ENCODE data around the gene CIRBP.
"Not testable (repeated sequence)": the region's sequence is repeated elsewhere in the genome, so short reads cannot be mapped to it uniquely, and the experiment has no call there.

CIRBP gene

DNA sequence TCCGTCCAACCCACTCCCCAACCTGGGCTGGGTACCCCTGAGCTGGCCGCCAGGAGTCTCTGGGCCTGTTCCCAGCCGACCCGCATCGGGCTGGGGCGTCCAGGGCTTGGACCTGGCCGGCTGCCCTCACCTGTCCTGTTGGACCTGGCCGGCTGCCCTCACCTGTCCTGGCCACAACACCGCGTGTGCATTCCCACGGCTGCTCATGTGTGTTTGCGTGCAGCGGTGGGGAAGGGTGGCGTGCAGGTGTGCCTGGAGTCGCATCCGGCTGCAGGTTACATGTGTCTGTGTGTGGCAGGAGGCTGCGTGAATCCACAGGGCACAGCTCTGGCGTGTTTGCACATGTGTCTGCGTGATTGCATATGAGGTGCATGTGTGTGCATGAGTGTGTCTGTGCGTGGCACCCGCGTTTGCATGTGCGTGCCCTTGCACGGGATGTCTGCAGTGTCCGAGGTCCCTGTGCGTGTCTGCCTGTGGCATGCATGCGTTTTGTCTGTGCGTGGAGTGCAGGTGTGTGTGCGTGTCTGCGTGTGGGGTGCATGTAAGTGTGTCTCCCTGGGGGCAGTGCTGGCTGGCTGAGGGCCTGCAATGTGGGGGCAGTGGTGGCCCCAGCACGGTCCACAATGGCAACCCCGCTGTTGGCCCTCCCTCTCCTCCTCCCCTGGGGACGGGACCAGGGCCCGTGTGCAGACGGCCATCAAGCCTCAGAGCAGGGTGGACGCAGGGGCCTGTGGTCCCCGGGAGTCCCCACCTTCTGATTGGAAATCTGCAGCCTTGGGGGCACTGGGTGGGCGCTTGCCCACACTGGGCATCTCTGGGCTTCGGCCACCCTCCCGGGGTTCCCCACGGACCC, 19.9 kb downstream of the CIRBP start:
- no peak for DNase-seq

DNA sequence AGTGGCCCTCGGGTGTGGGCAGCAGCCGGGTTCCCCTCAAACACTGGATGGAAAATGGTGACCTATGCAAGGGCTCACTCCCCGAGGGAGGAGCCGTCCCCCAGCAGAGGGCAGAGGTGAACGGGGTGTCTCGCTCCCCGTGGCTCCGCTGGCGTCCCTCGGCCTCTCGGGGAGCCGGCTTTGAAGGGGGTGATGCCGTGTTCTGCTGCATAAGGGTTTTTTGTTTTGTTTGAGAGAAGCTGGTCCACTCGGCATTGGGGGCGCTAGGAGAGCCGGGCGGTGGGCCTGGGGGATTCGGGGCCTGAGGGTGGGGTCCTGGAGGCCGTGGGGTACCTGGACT, 20.5 kb downstream of the CIRBP start:
- DNase-seq: no peak

DNA sequence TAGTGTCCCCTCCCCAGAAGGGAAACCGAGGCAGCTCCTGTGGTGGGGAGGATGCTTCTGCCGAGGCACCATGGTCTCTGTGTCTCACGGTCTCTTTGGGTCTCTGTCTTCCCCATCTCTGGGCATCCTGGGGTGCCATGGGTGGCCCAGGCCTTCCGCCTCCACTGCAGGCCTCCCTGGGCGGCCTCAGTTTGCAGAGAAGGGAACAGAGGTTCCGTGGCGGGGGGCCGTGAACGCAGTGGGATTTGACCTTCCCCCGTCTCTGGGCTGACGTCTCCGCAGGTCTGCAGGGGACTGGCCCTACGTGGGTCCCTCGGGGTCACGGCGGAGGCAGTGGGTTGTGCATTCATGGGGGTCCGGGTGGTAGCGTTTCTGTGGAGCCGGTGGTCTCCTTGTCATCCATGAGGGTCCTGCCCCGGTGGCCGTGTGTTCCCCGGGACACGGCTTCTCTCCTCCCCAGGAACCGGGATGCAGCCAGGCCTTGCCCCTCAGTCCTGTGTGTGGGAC, 21.1 kb downstream of the CIRBP start:
- no peak for DNase-seq

DNA sequence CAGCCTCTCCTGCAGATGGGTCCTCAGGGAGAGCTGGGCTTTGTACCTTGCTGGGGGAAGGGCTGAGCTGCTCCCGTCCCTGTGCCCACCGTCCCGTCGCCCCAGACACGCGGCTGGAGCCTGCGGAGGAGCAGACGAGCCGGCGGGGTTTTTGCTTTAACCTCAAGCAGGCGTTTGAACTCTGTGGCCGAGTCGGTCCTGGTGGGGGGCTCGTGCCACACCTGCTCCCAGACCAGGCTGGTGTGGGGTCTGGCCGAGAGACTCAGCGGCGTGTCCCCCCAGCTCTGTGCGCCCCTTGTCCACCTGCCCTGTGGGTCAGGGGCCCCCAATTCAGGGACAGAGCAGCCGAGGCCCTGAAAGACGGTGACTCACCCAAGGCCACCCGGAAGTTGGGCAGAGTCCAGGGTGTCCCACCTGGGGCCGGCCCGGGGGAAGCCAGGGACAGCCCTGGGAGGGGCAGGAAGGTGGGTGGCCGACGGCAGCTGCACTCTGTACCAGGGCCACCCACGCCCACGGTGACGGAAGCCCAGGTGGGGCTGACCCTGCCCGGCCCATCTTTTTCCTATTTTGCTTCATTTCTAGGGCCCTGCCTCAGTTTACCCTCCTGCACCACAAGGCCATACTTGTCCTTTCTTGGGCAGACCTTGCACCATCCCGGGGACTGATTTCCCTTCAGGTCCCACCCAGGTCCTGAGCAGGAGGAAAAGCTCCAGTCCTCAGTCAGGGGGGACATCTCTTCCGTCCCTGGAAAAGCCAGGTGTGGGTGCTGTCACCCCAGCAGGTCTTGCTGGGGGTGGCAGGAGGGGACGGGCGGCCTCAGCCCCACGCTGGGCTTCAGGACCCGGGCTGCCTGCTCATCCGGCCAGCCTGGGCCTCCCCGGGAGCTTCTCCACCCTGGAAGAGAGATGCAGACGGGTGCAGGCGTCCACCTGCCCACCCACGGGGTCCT, 21.8 kb downstream of the CIRBP start:
- no peak for DNase-seq

DNA sequence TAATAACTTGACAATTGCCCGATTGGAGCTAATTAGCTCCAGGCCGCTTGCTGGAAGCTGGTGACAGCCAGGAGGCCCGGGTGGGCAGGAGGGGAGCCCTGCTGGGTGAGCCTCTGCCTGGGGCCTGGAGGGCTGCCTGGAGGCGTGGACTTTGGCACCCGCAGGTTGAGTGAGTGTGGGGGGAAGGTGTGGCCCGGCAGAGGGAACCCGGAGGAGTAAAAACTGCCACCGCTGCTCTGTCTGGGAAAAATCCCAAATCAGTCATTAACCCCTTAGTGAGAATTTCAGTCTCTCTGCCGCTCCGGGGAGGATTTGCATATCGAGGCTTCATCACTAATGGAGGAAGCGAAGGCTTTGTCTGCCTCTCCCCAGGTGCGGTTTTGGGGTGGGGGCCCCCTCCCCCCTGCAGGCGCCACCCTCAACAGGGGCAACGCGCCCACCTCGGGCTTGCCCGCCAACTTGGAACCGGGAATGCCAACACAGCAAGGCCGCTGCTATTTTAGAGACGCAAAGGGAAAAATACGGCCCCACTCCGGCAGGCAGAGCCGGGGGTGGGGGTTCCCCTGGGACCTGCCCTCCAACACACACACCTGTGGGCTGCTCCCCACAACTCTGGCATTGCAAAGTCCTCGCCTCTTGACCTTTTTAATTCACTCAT, 22.8 kb downstream of the CIRBP start:
- DNase-seq: peak in 6 of 51 donors; percentile 10 to 26 (median 19)

DNA sequence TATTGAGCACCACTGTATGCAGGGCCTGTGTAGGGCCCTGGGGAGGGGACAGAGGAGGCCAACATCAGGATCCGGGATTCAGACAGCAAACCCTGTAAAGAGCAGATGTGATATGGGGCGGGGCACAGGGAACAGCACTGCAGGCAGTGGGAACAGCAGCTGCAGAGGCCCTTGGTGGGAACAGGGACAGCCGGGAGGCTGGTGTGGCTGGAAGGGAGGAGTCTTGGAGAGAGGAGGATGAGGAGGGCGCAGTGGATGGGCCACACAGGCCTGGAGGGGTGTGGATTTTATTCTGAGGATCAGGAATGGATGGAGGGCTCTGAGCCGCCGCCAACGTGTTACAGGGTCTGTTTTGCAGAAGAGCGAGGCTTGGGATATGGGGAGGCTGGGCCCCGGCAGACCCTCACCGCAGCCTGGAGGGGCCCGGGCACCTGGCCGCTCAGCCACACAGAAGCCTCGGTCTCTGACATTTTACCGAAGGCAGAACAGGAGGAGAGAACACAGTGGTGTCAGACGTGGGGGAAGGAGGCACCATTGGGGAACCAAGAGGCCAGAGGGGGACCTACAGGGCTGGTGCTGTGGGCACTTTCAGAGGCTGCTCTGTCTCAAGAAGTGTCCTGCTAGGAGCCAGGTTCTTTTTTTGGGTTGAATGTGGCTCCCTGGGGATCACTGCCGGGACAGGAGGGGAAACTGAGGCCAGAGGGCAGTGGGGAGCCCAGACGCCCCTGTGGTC, 23.5 kb downstream of the CIRBP start:
- no peak for DNase-seq

DNA sequence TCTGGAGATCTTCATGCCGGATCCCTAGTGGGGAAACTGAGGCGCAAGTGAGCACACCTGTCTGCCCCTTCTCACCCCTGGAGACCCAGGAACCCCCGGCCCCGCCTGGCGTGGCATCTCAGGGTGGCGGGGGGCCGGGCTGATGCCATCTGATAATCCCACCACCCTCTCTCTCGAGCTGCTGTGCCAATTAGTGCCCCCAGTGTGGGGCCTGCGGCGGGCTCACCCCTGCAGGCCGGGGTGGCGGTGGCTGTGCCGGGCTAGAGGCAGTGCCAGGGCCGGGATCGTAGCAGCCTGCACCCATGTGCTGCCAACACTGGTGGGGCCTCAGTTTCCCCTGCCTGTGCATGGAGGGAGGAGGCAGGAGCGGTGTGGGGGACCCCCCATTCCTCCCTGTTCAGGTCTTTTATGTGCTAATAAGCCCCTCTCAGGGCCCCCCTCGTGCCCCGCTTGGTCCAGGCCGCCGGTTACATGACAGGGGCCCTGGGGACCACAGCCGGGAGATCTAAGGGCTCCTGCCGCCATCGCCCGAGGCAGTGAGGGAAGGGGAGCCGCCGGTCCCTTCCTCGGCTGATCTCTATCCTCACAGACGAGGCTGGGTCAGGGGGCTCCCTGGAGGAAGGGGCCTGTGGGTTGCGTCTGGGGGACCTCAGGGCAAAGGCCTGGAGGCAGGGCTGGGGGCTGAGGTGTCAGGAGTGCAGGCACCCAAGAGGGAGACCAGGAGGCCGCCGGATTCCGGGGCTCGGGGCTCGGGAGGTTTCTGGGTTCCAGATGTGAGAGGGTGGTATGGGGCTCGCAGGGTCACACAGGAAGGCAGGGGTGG, 24.9 kb downstream of the CIRBP start:
- DNase-seq: no peak

DNA sequence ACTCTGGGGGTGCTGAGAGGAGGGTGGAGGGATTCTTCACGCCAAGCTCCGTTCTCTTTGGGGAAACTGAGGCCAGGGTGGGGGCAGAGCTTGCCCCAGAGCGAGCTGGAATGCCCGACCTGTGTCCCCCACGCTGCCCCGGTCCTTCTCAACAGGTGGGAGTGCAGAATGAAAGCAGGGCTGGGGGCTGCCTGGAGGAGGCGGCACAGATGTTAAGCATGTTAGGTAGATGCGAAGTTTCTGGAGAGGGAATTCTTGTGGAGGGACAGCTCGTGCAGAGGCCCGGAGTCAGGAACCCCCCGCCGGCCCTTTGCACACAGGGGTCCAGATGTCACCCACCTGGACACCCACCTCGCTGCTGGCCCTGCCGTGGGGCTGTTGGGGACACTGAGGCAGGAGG, 25.6 kb downstream of the CIRBP start:
- DNase-seq: no peak

DNA sequence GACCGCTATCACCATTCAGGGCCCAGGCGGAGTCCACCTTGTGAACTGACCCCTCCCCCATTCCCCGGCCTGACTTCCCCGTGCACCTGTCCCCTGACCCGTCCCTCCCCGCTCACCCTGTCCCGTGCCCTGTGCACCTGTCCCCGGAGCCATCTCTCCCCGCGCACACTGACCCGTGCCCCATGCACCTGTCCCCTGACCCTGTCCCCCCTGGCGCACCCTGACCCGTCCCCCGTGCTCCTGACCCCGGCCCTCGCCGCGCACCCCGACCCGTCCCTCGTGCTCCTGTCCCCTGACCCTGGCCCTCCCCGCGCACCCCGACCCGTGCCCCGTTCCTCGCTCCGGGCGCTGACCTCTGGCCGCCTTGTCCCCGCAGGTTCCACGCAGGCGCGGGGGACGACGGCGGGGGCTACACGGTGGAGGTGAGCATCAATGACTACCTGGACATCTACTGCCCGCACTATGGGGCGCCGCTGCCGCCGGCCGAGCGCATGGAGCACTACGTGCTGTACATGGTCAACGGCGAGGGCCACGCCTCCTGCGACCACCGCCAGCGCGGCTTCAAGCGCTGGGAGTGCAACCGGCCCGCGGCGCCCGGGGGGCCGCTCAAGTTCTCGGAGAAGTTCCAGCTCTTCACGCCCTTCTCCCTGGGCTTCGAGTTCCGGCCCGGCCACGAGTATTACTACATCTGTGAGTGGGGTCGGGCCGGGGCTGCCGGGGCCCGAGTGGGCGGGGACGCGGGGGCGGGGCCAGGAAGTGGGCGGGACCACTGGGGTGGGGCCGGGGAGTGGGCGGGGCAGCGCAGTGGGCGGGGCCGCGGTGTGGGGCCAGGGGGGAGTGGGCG, 26.3 kb downstream of the CIRBP start:
- DNase-seq: no peak

DNA sequence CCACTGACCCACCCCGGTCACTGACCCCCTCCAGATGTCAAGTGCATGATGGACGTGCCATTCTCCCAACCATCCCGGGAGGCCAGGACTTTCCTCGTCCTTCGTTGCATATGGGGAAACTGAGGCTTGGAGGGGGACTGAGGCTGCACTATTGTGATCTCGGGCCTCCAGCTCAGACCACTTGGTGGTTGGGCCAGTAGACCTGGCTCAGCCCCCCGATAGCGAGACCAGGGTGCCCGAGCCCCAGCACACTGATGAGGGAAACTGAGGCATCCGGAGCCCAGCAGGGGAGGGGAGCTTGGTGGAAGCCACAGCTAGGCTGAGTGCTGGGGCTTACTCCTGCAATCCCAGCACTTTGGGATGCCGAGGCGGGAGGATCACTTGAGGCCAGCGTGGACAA, 26.9 kb downstream of the CIRBP start:
- no peak for DNase-seq

DNA sequence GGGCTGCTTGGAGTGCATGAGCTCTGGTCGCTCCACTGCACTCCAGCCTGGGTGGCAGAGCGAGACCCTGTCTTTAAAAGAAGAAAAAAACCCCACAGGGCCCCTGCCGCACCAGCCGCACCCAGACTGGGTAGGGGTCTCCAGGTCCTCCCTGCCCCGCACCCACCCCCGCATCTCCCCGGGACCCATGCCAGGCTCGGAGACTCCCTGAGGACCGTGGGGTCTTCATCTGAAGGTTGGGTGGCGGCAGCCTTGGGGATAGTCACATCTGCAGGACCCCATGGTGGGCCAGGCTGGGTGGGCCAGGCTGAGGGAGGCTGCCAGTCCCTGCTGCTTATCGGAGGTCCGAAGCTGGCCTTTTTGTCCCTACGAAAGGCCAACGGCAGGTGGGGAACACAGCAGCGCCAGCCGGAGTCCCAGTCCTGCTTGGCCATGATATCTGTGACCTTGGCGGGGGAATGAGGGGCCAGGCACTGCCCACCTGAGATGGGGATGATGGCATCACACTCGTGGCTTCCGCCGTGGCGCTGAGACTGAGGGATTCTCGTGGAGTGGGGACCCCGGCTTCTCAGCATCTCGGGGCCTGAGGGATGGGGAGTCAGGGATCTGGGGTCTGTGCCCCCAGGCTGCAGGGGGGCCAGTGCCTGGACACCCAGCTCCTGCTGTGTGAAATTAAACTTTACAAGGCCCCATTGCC, 27.6 kb downstream of the CIRBP start:
- DNase-seq: no peak

DNA sequence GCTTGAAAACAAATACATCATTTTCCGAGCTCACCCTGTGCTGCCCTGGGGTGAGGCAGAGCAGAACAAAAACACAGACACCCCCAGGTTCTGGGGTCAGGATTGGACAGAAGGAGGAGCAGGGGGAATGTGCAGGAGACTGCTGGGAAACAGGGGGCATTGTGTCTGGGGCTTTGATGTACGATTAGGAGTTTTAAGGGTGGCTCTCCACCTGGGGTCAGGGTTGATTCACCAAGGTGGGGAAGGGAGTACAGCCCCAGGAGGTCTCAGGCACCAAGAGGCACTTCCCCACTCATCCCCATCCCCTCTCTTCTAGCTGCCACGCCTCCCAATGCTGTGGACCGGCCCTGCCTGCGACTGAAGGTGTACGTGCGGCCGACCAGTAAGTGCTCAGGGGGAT, 29.1 kb downstream of the CIRBP start:
- DNase-seq: no peak

DNA sequence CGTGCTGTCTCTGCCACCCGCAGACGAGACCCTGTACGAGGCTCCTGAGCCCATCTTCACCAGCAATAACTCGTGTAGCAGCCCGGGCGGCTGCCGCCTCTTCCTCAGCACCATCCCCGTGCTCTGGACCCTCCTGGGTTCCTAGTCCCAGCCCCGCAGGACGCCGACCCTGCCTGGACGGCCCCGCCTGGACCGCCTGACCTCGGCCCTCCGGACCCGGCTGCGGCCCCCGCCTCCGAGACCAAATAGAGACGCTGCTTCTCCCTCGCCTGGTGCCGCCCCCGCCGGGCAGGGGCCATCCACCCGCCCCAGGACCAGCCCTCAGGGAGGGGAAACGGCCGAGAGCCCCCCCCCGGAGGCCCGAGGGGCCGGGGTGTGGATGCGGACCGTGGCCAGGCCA, 30.7 kb downstream of the CIRBP start:
- DNase-seq: no peak

DNA sequence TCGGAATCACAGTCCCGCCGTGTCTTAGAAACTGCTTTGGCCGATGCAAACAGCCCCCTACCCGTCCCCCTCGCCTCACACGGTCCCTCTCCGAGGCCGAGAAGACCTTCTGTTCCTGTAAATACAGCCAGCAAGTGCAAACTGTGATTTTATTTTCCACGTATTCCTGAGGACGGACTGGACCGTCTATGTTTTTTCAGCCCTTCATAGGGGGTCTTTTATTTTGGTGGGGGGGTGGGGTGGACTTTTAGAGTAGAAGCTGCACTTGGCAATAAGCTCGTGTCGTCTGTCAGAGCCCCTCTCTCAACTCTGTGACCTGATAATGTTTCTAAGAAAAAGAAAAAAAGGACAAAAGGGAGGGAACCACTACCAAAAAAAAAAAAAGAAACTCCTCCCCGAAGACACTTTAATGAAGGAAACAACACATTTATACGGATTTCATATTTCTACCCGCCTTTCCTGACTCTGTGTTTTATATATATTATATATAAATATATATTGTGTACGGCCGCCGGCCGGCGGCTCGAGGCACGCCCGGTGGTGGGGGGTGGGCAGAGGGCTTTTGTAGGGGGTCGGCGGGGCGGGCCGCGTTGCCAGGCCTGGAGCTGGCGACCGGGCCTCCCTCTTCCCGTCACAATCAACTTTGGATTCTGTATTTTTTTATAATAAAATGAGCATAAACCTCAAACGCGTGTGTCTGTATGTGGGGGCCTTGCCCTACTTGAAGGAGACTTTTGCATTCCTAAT, 31.8 kb downstream of the CIRBP start:
- DNase-seq: no peak

DNA sequence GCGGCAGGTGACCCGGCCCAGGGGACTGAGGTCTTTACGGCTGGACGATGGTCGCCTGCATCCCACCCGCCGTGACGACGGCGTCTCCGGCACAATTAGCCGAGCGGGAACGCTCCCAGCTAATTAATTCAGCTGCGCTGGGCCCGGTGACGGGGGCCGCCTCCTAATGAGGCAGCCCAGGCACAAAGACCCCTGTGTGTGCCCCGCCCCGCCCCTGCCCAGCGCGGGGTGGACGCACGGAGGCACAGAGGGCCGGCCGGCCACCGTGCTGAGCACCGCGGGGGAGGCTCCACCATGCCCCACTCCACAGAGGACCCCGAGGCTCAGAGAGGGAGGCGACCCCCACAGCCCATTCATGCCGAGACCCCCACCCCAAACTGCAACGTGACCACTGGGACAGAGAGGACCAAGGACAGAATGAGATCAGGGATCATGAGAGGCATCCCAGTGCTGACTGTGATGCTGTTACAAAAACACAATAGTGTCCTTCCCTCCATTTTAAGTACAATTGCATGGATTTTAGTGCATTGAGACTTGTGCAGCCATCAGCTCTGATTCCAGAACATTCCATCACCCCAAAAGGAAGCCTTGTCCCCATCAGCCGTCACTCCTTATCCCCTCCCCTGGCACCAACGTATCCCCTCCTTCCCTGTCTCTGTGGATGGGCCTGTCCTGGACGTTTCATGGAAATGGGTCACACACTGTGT, 33.6 kb downstream of the CIRBP start:
- DNase-seq: peak in 45 of 51 donors; percentile 9 to 88 (median 57)

DNA sequence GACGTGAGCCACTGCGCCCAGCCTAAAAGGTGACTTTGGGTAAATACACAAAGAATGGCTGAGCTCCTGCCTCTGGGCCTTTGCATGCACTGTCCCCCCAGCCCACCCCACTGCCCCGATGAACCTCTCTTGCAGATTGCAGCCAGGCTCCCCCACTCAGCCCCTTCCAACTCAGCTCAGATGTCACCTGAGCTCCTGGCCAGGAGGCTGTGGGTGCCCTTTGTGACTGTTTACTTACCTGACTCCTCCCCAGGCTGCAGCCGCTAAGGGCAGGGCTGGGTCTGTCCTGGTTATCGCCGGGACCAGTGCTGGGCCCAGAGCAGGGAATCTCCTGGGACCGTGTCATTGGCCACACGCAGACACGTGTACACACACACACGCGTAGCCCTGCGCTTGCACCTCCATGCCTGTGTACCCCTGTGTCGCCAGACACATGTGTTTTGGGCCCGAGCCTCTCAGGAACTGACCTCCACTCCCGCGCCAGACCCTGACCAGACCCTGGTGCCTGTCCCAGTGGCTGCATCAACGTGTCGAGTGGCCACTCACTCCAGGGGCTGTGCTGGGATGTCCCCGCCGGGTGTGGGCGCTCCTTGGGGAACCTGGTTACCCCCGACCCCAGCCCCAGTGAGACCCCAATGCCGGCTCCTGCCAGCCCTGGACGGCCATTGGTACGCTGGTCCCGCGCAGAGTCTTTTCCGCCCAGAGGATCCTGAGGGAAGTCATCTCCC, 35.2 kb downstream of the CIRBP start:
- DNase-seq: no peak

DNA sequence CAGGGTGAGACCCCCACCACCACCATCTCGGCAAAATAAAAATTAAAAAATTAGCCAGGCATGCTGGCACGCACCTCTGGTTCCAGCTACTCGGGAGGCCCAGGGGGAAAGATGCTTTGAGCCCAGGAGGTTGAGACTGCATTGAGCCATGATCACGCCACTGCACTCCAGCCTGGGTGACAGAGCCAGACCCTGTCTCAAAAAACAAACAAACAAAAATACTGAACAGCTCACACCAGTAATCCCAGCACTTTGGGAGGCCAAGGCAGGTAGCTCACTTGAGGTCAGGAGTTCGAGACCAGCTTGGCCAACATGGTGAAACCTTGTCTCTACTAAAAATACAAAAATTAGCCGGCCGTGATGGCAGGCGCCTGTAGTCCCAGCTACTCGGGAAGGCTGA, 36.2 kb downstream of the CIRBP start:
- not testable (repeated sequence) for DNase-seq
